ENCODE data around the gene MAP2K7. TPM values are rescaled to one million over a fixed set of nuclear protein-coding genes. Genes with fewer than 3 reads are reported as not detected.

MAP2K7 gene
- total RNA-seq, 4 donors from 2014 or later: 11.1 to 31.2 (median 20.9) TPM

GRCh38 chr19:7900931-7901330, 2.7 kb upstream of the MAP2K7 start:
- Histone ChIP-seq H3K4me3 (no peak overlapping the region), H3K36me3 (peaks cover 0 to 4% (median 0%) of the 10 kb centered on the region in 3 donors), H3K27me3 (no peaks in the 10 kb centered on the region), H3K9me3 (no peaks in the 10 kb centered on the region), H3K4me1 (peaks cover 0 to 26% (median 16%) of the 10 kb centered on the region in 4 donors), H3K27ac (no peak overlapping the region)
- WGBS, 2 donors: 63 to 78% methylated on average over 3 of the region's 3 CpGs
- TF ChIP-seq EP300 (IDR thresholded peaks at IDR 0.05): no peak
- no peak for TF ChIP-seq POLR2A (IDR thresholded peaks at IDR 0.05)
- no peak for TF ChIP-seq CTCF (IDR thresholded peaks at IDR 0.05)
- no peak for DNase-seq (ENCODE audit: low spot score in 2 of 2)

GRCh38 chr19:7901337-7901736, 2.3 kb upstream of the MAP2K7 start:
- TF ChIP-seq EP300 (IDR thresholded peaks at IDR 0.05): no peak
- no peak for TF ChIP-seq POLR2A (IDR thresholded peaks at IDR 0.05)
- no peak for TF ChIP-seq CTCF (IDR thresholded peaks at IDR 0.05)
- peaks cover 0 to 8% (median 0%) of the 10 kb centered on the region in 3 donors for H3K36me3 ChIP-seq

GRCh38 chr19:7902796-7903243, 857 bp upstream of the MAP2K7 start:
- peaks cover 0 to 22% (median 0%) of the 10 kb centered on the region in 3 donors for H3K36me3 ChIP-seq
- peak overlapping the region; percentile 43 to 82 (median 62) for H3K4me3 ChIP-seq
- no peaks in the 10 kb centered on the region for H3K9me3 ChIP-seq
- no peak for TF ChIP-seq POLR2A (IDR thresholded peaks at IDR 0.05)
- TF ChIP-seq CTCF (IDR thresholded peaks at IDR 0.05): no peak
- no peak for TF ChIP-seq EP300 (IDR thresholded peaks at IDR 0.05)
- H3K27ac ChIP-seq: peak overlapping the region; percentile 19 to 92 (median 85)
- 13 to 27% methylated on average over 11 to 19 of the region's 20 CpGs for WGBS, 2 donors
- peaks cover 0 to 43% (median 16%) of the 10 kb centered on the region in 4 donors for H3K4me1 ChIP-seq
- DNase-seq (ENCODE audit: low spot score in 2 of 2): no peak
- no peaks in the 10 kb centered on the region for H3K27me3 ChIP-seq

More at GRCh38 chr19:7901337-7901736, 2.3 kb upstream of the MAP2K7 start:
- WGBS, 2 donors: 87 to 95% methylated on average over 7 of the region's 7 CpGs
- H3K4me1 ChIP-seq: peaks cover 0 to 30% (median 16%) of the 10 kb centered on the region in 4 donors
- H3K27ac ChIP-seq: no peak overlapping the region
- no peaks in the 10 kb centered on the region for H3K9me3 ChIP-seq
- H3K4me3 ChIP-seq: no peak overlapping the region
- no peak for DNase-seq (ENCODE audit: low spot score in 2 of 2)
- no peaks in the 10 kb centered on the region for H3K27me3 ChIP-seq

- Histone ChIP-seq H3K4me1 (peaks cover 0 to 50% (median 16%) of the 10 kb centered on the region in 4 donors), H3K9me3 (no peaks in the 10 kb centered on the region), H3K36me3 (peaks cover 0 to 35% (median 0%) of the 10 kb centered on the region in 3 donors), H3K27me3 (no peaks in the 10 kb centered on the region), H3K4me3 (peak overlapping the region; percentile 69 to 90 (median 76)), H3K27ac (peak overlapping the region; percentile 83 to 92 (median 88))
- TF ChIP-seq CTCF (IDR thresholded peaks at IDR 0.05) (no peak), EP300 (IDR thresholded peaks at IDR 0.05) (no peak), POLR2A (IDR thresholded peaks at IDR 0.05) (no peak)
- DNase-seq (ENCODE audit: low spot score in 2 of 2): no peak
- WGBS, 2 donors: 23 to 38% methylated on average over 21 to 23 of the region's 68 CpGs
Observed at GRCh38 chr19:7904074-7905020, 670 bp downstream of the MAP2K7 start.

- DNase-seq (ENCODE audit: low spot score in 2 of 2): no peak
- peaks cover 0 to 50% (median 16%) of the 10 kb centered on the region in 4 donors for H3K4me1 ChIP-seq
- peaks cover 0 to 45% (median 3%) of the 10 kb centered on the region in 3 donors for H3K36me3 ChIP-seq
- TF ChIP-seq POLR2A (IDR thresholded peaks at IDR 0.05) (no peak), CTCF (IDR thresholded peaks at IDR 0.05) (no peak), EP300 (IDR thresholded peaks at IDR 0.05) (no peak)
- 61 to 64% methylated on average over 8 to 10 of the region's 10 CpGs for WGBS, 2 donors
- no peaks in the 10 kb centered on the region for H3K27me3 ChIP-seq
- H3K27ac ChIP-seq: no peak overlapping the region
- H3K4me3 ChIP-seq: peak overlapping the region in 1 of 4 donors; percentile 82
- no peaks in the 10 kb centered on the region for H3K9me3 ChIP-seq
Observed at GRCh38 chr19:7905268-7905667, 1.6 kb downstream of the MAP2K7 start.
